Endothelial cell (in vitro differentiated cells): ENCODE results near the gene DPM3. TPM values are rescaled to one million over a fixed set of nuclear protein-coding genes. Genes with fewer than 3 reads are reported as not detected.

ENCODE experiments used
- DNase-seq: peaks from one replicate; pipeline ENCODE4 v3.0.0; 2021; ENCODE audit warnings: low spot score
- H3K27ac Mint-ChIP-seq: one replicate; pipeline ENCODE4 v1.8.0; 2021; ENCODE audit warnings: mixed read lengths, inconsistent platforms; ENCODE audit not compliant: unreplicated experiment
- H3K27me3 Mint-ChIP-seq: one replicate; pipeline ENCODE4 v1.8.0; 2021; ENCODE audit warnings: mild to moderate bottlenecking, moderate library complexity, mixed read lengths, inconsistent platforms; ENCODE audit not compliant: unreplicated experiment
- H3K36me3 Mint-ChIP-seq: one replicate; pipeline ENCODE4 v1.8.0; 2021; ENCODE audit warnings: mild to moderate bottlenecking, low read depth, mixed read lengths, inconsistent platforms; ENCODE audit not compliant: unreplicated experiment
- H3K4me1 Mint-ChIP-seq: one replicate; pipeline ENCODE4 v1.8.0; 2021; ENCODE audit warnings: mild to moderate bottlenecking, mixed read lengths, inconsistent platforms; ENCODE audit not compliant: unreplicated experiment
- H3K4me3 Mint-ChIP-seq: one replicate; pipeline ENCODE4 v1.8.0; 2021; ENCODE audit warnings: mild to moderate bottlenecking, mixed read lengths, inconsistent platforms; ENCODE audit not compliant: unreplicated experiment
- H3K9me3 Mint-ChIP-seq: one replicate; pipeline ENCODE4 v1.8.0; 2021; ENCODE audit warnings: mixed read lengths, inconsistent platforms; ENCODE audit not compliant: unreplicated experiment
- total RNA-seq: library from RNA; stranded (reverse); fragmentation: NEBNext Ultra II Directional; extraction: Animal tissue kit (Norgen Biotek cat#: 25700); gene quantifications from one replicate; pipeline ENCODE4 v1.2.1, GENCODE V29; 2021; ENCODE audit not compliant: unreplicated experiment
- TF ChIP-seq, protein P1 (sequence below): fragments of 200-600 bp; sonication (generic); IDR thresholded peaks from one replicate; pipeline ENCODE4 v1.5.0; 2021; ENCODE audit warnings: antibody characterized with exemption; ENCODE audit not compliant: unreplicated experiment

Gene DPM3
- total RNA-seq, 1 donor from 2014 or later = 39.2 TPM

DNA sequence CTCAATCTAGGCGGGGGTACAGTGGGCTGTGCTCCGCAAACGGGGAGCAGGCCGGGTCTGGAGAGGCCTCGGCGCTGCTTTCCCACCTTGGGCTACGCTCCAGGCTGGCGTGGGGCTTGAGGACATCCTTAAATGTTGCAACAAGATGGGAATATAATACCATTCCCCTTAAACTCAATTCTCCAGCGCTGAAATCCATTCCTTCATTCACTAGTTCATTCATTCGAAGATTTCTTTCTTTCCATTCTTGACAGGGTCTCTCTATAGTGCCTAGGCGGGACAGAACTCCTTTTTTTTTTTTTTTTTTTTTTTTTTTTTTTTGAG is 261 bp upstream of the DPM3 start:
- Mint-ChIP-seq H3K9me3 (no peaks in the 10 kb centered on the region), H3K36me3 (peaks cover 19% of the 10 kb centered on the region), H3K27ac (peak overlapping the region; percentile 98), H3K27me3 (peaks cover 7% of the 10 kb centered on the region), H3K4me1 (peaks cover 33% of the 10 kb centered on the region), H3K4me3 (peak overlapping the region; percentile 97)
- TF ChIP-seq, protein P1, sequence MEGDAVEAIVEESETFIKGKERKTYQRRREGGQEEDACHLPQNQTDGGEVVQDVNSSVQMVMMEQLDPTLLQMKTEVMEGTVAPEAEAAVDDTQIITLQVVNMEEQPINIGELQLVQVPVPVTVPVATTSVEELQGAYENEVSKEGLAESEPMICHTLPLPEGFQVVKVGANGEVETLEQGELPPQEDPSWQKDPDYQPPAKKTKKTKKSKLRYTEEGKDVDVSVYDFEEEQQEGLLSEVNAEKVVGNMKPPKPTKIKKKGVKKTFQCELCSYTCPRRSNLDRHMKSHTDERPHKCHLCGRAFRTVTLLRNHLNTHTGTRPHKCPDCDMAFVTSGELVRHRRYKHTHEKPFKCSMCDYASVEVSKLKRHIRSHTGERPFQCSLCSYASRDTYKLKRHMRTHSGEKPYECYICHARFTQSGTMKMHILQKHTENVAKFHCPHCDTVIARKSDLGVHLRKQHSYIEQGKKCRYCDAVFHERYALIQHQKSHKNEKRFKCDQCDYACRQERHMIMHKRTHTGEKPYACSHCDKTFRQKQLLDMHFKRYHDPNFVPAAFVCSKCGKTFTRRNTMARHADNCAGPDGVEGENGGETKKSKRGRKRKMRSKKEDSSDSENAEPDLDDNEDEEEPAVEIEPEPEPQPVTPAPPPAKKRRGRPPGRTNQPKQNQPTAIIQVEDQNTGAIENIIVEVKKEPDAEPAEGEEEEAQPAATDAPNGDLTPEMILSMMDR = no peak
- DNase-seq = no peak

DNA sequence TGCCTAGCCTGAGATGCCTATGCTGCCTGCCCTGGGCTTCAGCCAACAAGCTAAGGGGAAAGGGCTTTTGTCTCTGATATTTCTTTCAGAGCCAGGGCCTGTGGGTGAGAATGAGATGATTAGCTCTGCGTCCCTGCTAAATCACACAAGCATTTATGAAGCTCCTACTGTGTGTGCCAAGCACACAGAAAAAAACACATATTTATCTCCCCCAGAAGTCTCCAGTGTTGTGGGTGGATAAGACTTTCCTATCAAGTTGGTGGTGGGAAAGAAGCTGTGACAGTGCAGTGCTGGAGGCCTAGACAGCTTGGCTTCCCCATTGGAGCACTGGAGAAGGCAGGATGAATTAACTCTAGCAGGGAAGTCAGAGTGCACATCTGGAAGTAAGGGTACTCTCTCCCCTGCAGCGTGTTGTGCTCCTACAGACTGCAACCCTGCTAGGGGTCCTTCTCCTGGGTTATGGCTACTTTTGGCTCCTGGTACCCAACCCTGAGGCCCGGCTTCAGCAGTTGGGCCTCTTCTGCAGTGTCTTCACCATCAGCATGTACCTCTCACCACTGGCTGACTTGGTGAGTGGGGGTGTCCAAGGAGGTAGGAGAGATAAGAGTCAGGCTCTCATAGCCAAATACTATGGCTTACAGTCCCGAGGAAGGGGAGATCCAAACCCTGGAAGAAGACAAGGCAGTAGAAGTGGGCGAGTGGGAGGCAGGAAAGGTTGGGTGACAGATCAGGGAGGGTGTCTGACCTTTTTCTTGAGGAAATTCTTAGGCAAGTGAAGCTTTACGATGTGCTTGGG is 3.0 kb downstream of the DPM3 start:
- no peak for DNase-seq
- peaks cover 10% of the 10 kb centered on the region for H3K27me3 Mint-ChIP-seq
- H3K36me3 Mint-ChIP-seq = peaks cover 38% of the 10 kb centered on the region
- H3K27ac Mint-ChIP-seq = peak overlapping the region; percentile 76
- H3K4me3 Mint-ChIP-seq = peak overlapping the region; percentile 88
- no peaks in the 10 kb centered on the region for H3K9me3 Mint-ChIP-seq
- TF ChIP-seq, protein P1 = no peak
- peaks cover 55% of the 10 kb centered on the region for H3K4me1 Mint-ChIP-seq

DNA sequence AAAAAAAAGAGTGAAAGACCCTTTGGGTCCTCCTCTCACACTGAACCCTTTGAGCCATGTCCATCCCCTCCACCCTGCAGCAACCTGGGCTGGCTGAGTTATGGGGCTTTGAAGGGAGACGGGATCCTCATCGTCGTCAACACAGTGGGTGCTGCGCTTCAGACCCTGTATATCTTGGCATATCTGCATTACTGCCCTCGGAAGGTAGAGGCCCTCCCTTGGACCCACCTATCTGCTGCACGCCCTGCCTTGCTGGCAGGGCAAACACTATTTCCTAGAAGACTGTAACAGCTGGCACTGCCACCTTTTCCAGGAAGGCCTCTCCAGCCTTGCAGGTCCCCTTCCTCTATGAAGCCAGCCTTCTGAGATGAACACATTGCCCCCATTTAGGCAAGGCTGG is 3.6 kb downstream of the DPM3 start:
- no peaks in the 10 kb centered on the region for H3K9me3 Mint-ChIP-seq
- H3K27me3 Mint-ChIP-seq = peaks cover 11% of the 10 kb centered on the region
- peaks cover 41% of the 10 kb centered on the region for H3K36me3 Mint-ChIP-seq
- TF ChIP-seq, protein P1 = no peak
- peaks cover 58% of the 10 kb centered on the region for H3K4me1 Mint-ChIP-seq
- H3K4me3 Mint-ChIP-seq = peak overlapping the region; percentile 88
- H3K27ac Mint-ChIP-seq = peak overlapping the region; percentile 64
- no peak for DNase-seq

DNA sequence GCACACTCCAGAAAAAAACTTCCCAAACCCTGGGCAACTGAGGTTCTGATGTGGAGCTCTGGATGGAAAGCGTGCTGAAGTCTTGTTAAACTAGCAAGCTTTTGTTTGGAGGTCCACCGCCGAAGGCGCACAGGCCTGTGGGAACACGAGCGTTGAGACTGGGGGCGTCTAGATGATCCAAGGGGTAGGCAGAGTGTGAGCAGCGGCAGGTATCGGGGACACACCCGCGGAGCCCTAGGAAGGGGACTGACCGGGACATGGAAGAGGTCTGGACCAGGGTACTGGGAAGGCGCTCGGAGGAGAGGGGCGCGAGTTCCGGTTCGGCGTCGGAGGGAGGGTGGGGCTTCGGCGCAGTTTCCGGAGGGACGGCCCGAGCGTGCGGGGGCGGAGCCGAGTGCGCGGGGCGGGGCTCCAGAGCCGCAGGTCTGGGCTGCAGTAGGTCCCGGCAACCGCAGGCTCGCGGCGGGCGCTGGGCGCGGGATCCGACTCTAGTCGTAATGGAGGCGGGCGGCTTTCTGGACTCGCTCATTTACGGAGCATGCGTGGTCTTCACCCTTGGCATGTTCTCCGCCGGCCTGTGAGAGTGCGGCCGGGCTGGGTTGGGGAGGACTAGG is 4.8 kb downstream of the DPM3 start, which contains the start of gene SLC50A1:
TSS of gene SLC50A1 (plus strand) at position 438 of the 614 bp plus-strand sequence. CDS start at position 498, 60 bp downstream.
- DNase-seq = peak; percentile 97
- Mint-ChIP-seq H3K27me3 (peaks cover 16% of the 10 kb centered on the region), H3K9me3 (no peaks in the 10 kb centered on the region), H3K4me3 (peak within 1 kb of the TSS; percentile 88), H3K27ac (peak within 1 kb of the TSS; percentile 98), H3K4me1 (peaks cover 68% of the 10 kb centered on the region), H3K36me3 (peaks cover 53% of the 10 kb centered on the region)
- TF ChIP-seq, protein P1 = no peak

DNA sequence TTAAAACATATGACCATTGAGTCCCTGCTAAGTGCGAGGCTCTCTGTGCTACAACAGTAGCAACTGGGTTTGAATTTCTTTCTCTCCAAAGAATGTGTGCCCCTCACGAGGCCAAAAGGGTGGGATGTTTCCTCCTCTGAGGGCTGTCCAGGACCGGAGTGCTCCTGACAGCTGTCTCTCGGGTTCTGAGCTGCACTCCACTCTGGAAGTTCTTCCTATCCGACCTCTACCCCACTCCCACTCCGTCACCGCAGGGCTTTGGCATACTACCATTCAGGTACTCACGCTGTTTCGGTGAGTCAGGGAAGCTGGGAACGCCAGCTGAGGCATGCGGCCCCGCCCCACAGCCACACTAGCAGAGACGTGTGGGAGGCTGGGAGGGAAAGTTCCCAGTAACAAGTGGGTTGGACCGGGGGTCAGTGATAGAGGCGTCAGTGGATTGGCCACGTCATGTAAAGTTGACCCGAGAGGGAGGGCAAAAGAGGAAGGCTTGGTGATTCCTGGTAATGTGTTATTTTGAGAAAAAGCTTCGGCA is 5.4 kb downstream of the DPM3 start:
- DNase-seq = peak; percentile 47
- peaks cover 65% of the 10 kb centered on the region for H3K4me1 Mint-ChIP-seq
- TF ChIP-seq, protein P1 = no peak
- peak overlapping the region; percentile 88 for H3K4me3 Mint-ChIP-seq
- H3K9me3 Mint-ChIP-seq = no peaks in the 10 kb centered on the region
- H3K36me3 Mint-ChIP-seq = peaks cover 57% of the 10 kb centered on the region
- peak overlapping the region; percentile 92 for H3K27ac Mint-ChIP-seq
- H3K27me3 Mint-ChIP-seq = peaks cover 17% of the 10 kb centered on the region
